ENCODE measurements around the gene IDI1.

IDI1 gene

DNA sequence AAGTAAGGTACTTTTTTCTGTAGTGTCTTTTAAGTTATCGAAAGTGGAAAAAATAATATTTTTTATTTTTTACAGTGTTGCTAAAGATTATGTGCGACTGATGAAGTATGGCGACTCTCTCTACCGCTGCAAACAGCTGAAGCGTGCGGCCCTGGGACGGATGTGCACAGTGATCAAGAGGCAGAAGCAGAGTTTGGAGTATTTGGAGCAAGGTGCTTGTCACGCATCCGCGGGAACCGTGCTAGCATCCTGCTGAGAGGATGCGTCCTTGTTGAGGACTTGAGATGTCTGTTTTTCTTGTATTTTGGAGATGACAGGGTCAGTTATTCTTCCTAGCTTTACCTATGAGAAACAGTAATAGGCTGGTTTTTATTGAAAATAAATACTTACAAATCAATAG lies 52.9 kb downstream of the IDI1 start:
- Histone ChIP-seq H3K4me3 (ENCODE audit: low read length) (no peak overlapping the region), H3K27me3 (ENCODE audit: control insufficient read depth, insufficient read depth, low read length) (no peaks in the 10 kb centered on the region), H3K4me1 (ENCODE audit: control insufficient read depth, insufficient read depth, low read length) (no peaks in the 10 kb centered on the region), H3K27ac (ENCODE audit: low read length) (no peak overlapping the region), H3K36me3 (ENCODE audit: control insufficient read depth, insufficient read depth, low read length) (peaks cover 49% of the 10 kb centered on the region), H3K9me3 (ENCODE audit: control insufficient read depth, insufficient read depth, low read length) (no peaks in the 10 kb centered on the region)
- WGBS (ENCODE audit: insufficient coverage, insufficient read length), result no CpG with 5 or more reads among the region's 12 CpGs
- DNase-seq (ENCODE audit: low read depth, low spot score), result no peak

DNA sequence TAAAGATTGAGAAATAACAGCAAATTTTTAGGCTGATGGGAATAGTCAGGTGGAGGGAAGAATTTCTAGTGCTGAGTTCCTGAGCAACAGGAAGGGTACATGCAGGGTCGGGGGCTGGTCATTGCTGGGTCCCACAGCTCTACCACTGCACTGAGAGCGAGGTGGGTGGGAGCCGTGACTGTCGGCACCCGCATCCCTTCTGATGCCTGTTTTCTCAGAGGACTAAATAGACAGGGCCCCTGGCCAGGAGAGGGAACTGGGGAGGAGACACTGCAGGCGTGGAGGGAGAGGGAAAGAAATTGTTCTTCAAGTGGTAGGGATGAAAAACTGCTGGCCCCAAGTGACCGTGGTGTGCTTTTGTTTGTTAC lies 53.4 kb downstream of the IDI1 start:
- Histone ChIP-seq H3K9me3 (ENCODE audit: control insufficient read depth, insufficient read depth, low read length) (no peaks in the 10 kb centered on the region), H3K27ac (ENCODE audit: low read length) (no peak overlapping the region), H3K36me3 (ENCODE audit: control insufficient read depth, insufficient read depth, low read length) (peaks cover 46% of the 10 kb centered on the region), H3K4me3 (ENCODE audit: low read length) (no peak overlapping the region), H3K4me1 (ENCODE audit: control insufficient read depth, insufficient read depth, low read length) (no peaks in the 10 kb centered on the region), H3K27me3 (ENCODE audit: control insufficient read depth, insufficient read depth, low read length) (no peaks in the 10 kb centered on the region)
- no peak for DNase-seq (ENCODE audit: low read depth, low spot score)
- no CpG with 5 or more reads among the region's 7 CpGs for WGBS (ENCODE audit: insufficient coverage, insufficient read length)

GRCh38 chr10:994836-995558 lies 53.9 kb downstream of the IDI1 start:
- H3K4me3 ChIP-seq (ENCODE audit: low read length), result no peak overlapping the region
- DNase-seq (ENCODE audit: low read depth, low spot score), result no peak
- H3K27me3 ChIP-seq (ENCODE audit: control insufficient read depth, insufficient read depth, low read length), result no peaks in the 10 kb centered on the region
- no peaks in the 10 kb centered on the region for H3K9me3 ChIP-seq (ENCODE audit: control insufficient read depth, insufficient read depth, low read length)
- no peak overlapping the region for H3K27ac ChIP-seq (ENCODE audit: low read length)
- no peaks in the 10 kb centered on the region for H3K4me1 ChIP-seq (ENCODE audit: control insufficient read depth, insufficient read depth, low read length)
- H3K36me3 ChIP-seq (ENCODE audit: control insufficient read depth, insufficient read depth, low read length), result peaks cover 45% of the 10 kb centered on the region
- no CpG with 5 or more reads among the region's 6 CpGs for WGBS (ENCODE audit: insufficient coverage, insufficient read length)

DNA sequence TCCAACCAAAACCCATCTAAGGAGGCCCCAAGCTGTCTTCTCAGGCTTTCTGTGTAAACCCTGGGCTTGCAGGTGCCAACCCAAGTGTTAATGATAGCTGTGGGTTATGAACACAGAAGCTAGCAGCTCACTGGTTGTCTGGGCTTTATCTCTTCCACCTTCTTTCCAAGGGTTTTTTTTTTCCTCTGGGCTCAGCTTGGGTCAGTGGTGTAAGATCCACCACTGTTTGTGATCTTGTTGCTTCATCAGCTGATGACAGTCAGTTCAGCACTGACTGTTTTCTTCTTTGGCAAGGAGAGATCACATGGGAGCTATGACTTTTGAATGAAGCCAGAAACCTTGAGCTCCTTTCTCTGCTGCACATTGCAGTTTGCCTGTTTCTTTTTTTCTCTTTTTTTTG lies 56.0 kb downstream of the IDI1 start:
- Histone ChIP-seq H3K27ac (ENCODE audit: low read length) (no peak overlapping the region), H3K9me3 (ENCODE audit: control insufficient read depth, insufficient read depth, low read length) (no peaks in the 10 kb centered on the region), H3K27me3 (ENCODE audit: control insufficient read depth, insufficient read depth, low read length) (no peaks in the 10 kb centered on the region), H3K4me3 (ENCODE audit: low read length) (no peak overlapping the region), H3K4me1 (ENCODE audit: control insufficient read depth, insufficient read depth, low read length) (no peaks in the 10 kb centered on the region), H3K36me3 (ENCODE audit: control insufficient read depth, insufficient read depth, low read length) (peaks cover 31% of the 10 kb centered on the region)
- DNase-seq (ENCODE audit: low read depth, low spot score), result no peak

DNA sequence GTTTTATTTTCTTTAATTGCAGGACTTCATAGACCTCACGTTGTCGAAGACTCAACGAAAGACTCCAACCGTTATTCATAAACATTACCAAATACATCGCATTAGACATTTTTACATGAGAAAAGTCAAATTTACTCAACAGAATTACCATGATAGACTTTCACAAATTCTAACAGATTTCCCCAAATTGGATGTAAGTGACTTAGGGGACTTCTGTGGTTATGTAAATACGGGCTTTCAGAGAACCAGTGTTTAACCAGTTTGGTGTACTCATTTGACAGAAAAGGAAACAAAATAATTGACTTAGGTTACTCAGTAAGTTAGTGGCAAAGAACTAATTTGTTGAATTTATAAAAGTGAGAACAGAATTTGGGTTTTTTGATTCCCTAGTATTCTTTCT lies 56.5 kb downstream of the IDI1 start:
- H3K4me1 ChIP-seq (ENCODE audit: control insufficient read depth, insufficient read depth, low read length), result no peaks in the 10 kb centered on the region
- WGBS (ENCODE audit: insufficient coverage, insufficient read length), result 100% methylated on average over 5 of the region's 6 CpGs
- no peaks in the 10 kb centered on the region for H3K9me3 ChIP-seq (ENCODE audit: control insufficient read depth, insufficient read depth, low read length)
- peaks cover 27% of the 10 kb centered on the region for H3K36me3 ChIP-seq (ENCODE audit: control insufficient read depth, insufficient read depth, low read length)
- DNase-seq (ENCODE audit: low read depth, low spot score), result no peak
- H3K27me3 ChIP-seq (ENCODE audit: control insufficient read depth, insufficient read depth, low read length), result no peaks in the 10 kb centered on the region
- no peak overlapping the region for H3K4me3 ChIP-seq (ENCODE audit: low read length)
- H3K27ac ChIP-seq (ENCODE audit: low read length), result no peak overlapping the region

DNA sequence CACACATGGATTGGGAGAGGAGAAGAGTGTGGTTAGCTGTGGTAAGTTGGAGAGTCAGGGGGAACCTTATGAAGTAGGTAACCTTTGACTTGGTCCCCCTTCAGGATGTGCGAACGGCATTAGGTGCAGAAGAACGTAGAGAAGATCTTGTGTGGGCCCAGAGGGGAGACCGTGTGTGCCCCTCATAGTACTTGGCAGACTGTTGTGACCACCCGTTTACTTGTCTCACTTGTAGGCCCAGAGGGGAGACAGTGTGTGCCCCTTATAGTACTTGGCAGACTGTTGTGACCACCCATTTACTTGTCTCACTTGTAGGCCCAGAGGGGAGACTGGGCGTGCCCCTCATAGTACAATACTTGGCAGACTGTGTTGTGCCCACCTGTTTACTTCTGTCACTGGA lies 58.1 kb downstream of the IDI1 start:
- Histone ChIP-seq H3K27me3 (ENCODE audit: control insufficient read depth, insufficient read depth, low read length) (no peaks in the 10 kb centered on the region), H3K4me1 (ENCODE audit: control insufficient read depth, insufficient read depth, low read length) (no peaks in the 10 kb centered on the region), H3K36me3 (ENCODE audit: control insufficient read depth, insufficient read depth, low read length) (peaks cover 16% of the 10 kb centered on the region), H3K9me3 (ENCODE audit: control insufficient read depth, insufficient read depth, low read length) (no peaks in the 10 kb centered on the region), H3K27ac (ENCODE audit: low read length) (no peak overlapping the region), H3K4me3 (ENCODE audit: low read length) (no peak overlapping the region)
- no CpG with 5 or more reads among the region's 6 CpGs for WGBS (ENCODE audit: insufficient coverage, insufficient read length)
- no peak for DNase-seq (ENCODE audit: low read depth, low spot score)
